Esophagus muscularis mucosa (tissue), 4 donors: ENCODE results near the gene SKIC2.

ENCODE experiments used
- EP300 ChIP-seq: sonication (generic); formaldehyde crosslinking; IDR thresholded peaks from one replicate; pipeline ENCODE4 v1.6.1; 2017; ENCODE audit warnings: antibody characterized with exemption
- POLR2AphosphoS5 ChIP-seq, 2 donors: sonication (generic); formaldehyde crosslinking; IDR thresholded peaks; one replicate each; pipeline ENCODE4 v1.6.1; 2017; ENCODE audit warnings: antibody characterized with exemption in 2 of 2
- TF ChIP-seq, protein P1 (sequence below), 3 experiments: fragments of 200-600 bp in 2 of 3; fragments of 450-650 bp in 1 of 3; sonication (generic) in 2 of 3; IDR thresholded peaks; one replicate each; pipeline ENCODE4 v1.5.1; 2017 to 2019; ENCODE audit warnings: antibody characterized with exemption in 3 of 3, mild to moderate bottlenecking in 2 of 3, moderate library complexity in 1 of 3

GRCh38 chr6:31978831-31979230, 19.9 kb downstream of the SKIC2 start:
- no peak for TF ChIP-seq EP300
- TF ChIP-seq, protein P1, sequence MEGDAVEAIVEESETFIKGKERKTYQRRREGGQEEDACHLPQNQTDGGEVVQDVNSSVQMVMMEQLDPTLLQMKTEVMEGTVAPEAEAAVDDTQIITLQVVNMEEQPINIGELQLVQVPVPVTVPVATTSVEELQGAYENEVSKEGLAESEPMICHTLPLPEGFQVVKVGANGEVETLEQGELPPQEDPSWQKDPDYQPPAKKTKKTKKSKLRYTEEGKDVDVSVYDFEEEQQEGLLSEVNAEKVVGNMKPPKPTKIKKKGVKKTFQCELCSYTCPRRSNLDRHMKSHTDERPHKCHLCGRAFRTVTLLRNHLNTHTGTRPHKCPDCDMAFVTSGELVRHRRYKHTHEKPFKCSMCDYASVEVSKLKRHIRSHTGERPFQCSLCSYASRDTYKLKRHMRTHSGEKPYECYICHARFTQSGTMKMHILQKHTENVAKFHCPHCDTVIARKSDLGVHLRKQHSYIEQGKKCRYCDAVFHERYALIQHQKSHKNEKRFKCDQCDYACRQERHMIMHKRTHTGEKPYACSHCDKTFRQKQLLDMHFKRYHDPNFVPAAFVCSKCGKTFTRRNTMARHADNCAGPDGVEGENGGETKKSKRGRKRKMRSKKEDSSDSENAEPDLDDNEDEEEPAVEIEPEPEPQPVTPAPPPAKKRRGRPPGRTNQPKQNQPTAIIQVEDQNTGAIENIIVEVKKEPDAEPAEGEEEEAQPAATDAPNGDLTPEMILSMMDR (IDR thresholded peaks at IDR 0.05) = no peak
- TF ChIP-seq POLR2AphosphoS5 (IDR thresholded peaks at IDR 0.05) = no peak
